GM12891 (cell line): ENCODE measurements around the gene SIK2.

Source experiments
- DNase-seq: peaks from one replicate; pipeline ENCODE4 v3.0.0; 2011; ENCODE audit warnings: low spot score; ENCODE audit not compliant: insufficient read length
- FAIRE-seq: peaks from 2 replicates; lab custom pipeline; 2011; peaks lifted over from hg19 to GRCh38; lab: Jason Lieb, UNC
- PAX5 ChIP-seq: IDR thresholded peaks from 2 replicates; pipeline ENCODE4 v1.6.1; 2011; ENCODE audit warnings: low read length, moderate library complexity, mild to moderate bottlenecking; ENCODE audit not compliant: insufficient read depth, severe bottlenecking
- POLR2A ChIP-seq: IDR thresholded peaks from 2 replicates; pipeline ENCODE4 v1.6.1; 2011; ENCODE audit warnings: low read depth, low read length, control low read depth
- POLR2AphosphoS5 ChIP-seq: IDR thresholded peaks from 2 replicates; pipeline ENCODE4 v1.6.1; 2011; ENCODE audit warnings: low read depth, low read length, control low read depth
- POU2F2 ChIP-seq: IDR thresholded peaks from 2 replicates; pipeline ENCODE4 v1.6.1; 2011; ENCODE audit warnings: low read depth, mild to moderate bottlenecking, control low read depth, low read length, moderate library complexity
- SPI1 ChIP-seq: IDR thresholded peaks from 2 replicates; pipeline ENCODE4 v1.6.1; 2011; ENCODE audit warnings: low read depth, low read length, control low read depth
- TAF1 ChIP-seq: IDR thresholded peaks from 2 replicates; pipeline ENCODE4 v1.6.1; 2011; ENCODE audit warnings: low read depth, low read length, control low read depth

Gene SIK2

DNA sequence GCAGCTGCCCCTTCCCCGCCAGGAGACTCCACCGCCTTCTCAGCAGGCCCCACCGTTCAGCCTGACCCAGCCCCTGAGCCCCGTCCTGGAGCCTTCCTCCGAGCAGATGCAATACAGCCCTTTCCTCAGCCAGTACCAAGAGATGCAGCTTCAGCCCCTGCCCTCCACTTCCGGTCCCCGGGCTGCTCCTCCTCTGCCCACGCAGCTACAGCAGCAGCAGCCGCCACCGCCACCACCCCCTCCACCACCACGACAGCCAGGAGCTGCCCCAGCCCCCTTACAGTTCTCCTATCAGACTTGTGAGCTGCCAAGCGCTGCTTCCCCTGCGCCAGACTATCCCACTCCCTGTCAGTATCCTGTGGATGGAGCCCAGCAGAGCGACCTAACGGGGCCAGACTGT lies 121.3 kb downstream of the SIK2 start:
- TF ChIP-seq SPI1 (no peak), PAX5 (no peak), POLR2AphosphoS5 (no peak), POU2F2 (no peak), POLR2A (no peak), TAF1 (no peak)
- no peak for FAIRE-seq
- no peak for DNase-seq

DNA sequence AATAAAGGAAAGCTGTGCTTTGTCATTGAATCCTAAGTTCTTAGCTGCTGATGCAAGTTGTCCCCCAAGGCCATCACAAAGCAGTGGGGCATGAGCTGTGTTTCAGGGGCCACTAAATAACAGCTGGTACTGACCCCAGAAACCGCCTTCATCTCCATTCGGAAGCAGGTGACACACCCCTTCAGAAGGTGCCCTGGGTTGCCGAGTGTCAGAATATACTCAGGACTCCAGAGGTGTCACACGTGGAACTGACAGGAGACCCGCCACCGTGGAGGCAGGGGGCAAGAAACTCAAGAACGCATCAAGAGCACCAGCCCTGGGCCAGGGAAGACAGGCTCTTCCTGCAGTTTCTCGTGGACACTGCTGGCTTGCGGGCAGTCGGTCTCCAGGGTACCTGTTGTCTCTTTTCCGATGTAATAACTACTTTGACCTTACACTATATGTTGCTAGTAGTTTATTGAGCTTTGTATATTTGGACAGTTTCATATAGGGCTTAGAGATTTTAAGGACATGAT lies 122.4 kb downstream of the SIK2 start:
- no peak for FAIRE-seq
- no peak for DNase-seq
- TF ChIP-seq PAX5 = no peak

DNA sequence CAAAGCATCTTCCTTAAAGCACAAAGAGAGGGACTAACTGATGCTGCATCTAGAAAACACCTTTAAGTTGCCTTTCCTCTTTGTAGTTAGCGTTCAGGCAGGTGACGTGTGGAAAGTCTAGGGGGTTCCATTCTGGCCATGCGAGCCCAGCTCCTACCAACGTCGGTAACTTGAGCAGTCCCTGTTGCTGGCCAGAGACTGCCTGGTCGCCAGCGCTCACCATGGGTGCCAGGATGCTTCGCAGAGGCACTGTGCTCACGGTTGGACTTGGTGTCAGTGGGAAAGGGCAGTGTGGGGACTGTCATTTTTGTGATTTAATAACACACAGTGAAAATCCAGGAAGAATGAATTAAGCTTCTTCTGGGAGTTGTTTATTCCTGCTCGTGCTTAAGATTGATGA lies 123.4 kb downstream of the SIK2 start:
- FAIRE-seq = no peak
- TF ChIP-seq POLR2AphosphoS5 (no peak), SPI1 (no peak), POU2F2 (no peak), PAX5 (no peak), TAF1 (no peak), POLR2A (no peak)
- DNase-seq = no peak

DNA sequence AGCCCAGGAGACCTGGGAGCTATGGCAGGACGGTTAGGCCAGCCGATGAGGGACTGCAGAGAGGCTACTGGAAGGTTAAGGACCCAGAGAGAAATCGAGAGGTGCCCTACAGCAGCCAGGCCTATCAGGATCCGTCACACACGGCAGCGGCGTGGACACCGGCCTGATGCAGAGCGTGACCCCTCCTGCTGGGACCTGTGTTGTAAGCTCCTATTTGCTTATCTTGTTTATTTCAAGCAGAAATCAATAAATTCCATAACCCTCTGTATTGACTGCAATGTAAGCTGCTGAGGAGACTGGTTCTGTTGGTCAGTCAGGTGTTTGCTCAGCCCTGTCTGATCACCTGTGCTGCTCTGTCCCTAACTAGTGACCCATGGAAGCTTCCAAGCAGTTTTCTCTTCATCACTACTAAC lies 124.1 kb downstream of the SIK2 start:
- no peak for TF ChIP-seq POLR2AphosphoS5
- no peak for TF ChIP-seq POLR2A
- no peak for TF ChIP-seq SPI1
- no peak for TF ChIP-seq PAX5
- TF ChIP-seq TAF1 = no peak
- no peak for TF ChIP-seq POU2F2
- DNase-seq = no peak
- no peak for FAIRE-seq

DNA sequence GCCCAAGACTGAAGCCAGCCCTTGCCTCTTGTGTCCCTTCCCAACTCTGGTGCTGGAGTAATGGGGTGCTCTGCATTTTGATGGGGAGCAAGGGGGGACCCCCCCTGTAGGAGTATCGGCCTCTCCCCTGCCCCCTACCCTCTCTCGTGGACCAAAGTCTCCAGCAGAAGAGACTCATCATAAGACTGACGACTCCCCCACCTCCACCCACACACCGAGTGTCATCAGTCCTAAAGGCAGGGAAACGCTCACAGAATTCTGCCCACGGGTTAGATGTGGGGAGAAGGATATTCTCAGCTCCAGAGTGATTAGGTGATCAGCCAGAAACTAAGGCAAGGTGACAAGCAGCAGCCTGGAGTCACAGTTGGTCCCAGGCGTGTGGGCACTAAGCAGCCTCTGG lies 125.2 kb downstream of the SIK2 start:
- DNase-seq = no peak
- FAIRE-seq = no peak
- TF ChIP-seq POLR2AphosphoS5 (no peak), TAF1 (no peak), POLR2A (no peak), SPI1 (no peak), PAX5 (no peak), POU2F2 (no peak)

DNA sequence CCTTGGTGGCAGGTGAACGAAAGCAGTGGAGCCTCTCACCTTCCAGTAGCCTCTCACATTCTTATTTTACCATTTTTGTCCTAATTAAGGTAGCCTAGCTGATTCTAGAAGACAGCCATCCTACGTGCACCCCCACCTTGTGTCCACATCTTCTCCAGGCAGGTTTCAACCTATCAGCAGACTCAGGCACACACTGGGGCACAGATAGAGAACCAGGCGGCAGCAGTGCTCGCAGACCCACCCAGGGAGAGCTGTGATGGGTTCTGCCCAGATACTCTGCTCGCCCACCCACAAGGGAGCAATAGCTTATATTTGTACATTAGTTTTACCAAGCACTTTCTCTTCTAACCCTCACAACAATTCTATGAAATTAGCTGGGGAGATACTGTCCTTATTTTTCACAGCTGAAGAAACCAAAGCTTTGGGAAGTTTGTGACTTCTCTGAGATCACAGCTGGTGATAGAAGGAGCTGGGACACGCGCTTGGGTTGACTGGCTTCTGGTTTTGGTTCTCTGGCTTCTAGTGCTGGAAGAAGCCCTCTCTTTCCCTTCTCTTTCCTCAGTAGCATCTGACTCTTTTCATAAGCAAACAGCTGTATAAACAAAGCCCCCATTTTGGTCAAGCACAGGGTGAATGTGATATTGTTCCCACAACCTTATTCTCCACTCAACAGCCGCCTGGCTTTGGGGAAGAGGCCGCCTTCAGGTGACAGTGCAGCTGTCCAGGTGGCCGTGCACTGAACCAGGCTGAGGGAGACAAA lies 127.0 kb downstream of the SIK2 start:
- FAIRE-seq (no peak), DNase-seq (no peak)
- no peak for TF ChIP-seq SPI1
- no peak for TF ChIP-seq PAX5
- no peak for TF ChIP-seq POLR2AphosphoS5
- no peak for TF ChIP-seq POU2F2
- TF ChIP-seq TAF1 = no peak

DNA sequence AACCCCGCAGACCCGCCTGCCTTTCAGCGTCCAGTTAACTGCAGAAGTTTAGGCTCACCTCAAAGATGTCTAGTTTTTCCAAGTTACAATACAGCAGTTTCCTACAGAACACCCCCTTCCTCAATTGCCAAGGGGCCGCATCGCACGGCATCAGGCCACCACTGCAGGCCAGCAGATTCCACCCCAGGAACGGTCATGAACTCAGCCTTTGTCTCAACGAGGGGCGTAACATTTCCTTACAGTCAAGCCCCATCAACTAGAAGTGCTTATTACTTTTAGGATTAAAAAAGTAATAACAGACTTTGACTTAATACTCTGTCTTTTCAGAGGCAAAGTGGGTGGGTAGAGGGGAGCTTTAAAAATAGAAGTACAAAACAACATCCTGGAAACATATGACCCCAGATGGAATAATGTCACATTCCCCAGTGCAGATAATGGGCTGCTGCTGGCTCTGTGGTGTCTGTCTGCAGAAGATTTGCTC lies 127.6 kb downstream of the SIK2 start:
- TF ChIP-seq POU2F2 (no peak), POLR2A (no peak), SPI1 (no peak), POLR2AphosphoS5 (no peak), PAX5 (no peak), TAF1 (no peak)
- no peak for FAIRE-seq
- no peak for DNase-seq

DNA sequence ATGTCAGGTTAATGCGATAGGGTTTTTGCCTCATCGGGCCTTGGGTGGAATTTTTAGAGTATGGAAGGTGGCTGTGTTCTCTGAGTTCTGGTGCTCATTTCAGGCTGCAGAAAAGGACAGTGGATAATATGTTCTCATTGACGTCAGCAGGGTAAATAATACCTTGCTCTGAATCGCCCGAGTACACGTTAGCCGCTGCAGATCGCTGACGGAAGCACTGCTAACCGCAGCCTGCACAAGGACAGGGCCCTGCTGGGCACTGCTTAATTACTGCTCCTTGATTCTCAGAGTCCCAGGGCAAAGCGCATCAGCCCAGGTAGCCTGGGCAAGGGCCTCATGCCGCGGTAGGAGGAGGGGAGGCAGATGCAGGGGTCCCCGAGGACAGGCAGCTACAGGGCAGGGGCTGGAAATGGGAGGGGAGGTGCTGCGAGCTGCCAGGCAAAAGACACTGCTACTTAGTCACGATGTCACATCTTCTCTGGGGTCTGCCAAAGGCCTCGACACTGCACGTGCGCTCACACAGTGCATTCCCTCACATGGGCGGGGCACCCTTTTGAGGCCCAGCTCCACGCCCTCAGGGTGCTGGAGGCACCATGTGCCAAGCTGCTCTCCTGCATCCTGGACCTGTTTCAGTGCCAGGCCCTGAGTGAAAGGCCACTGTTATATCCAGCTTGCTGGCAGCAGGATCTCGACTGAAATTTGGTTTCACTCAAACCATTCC lies 128.8 kb downstream of the SIK2 start:
- TF ChIP-seq PAX5 (no peak), POU2F2 (no peak), POLR2A (no peak), POLR2AphosphoS5 (no peak), TAF1 (no peak), SPI1 (no peak)
- FAIRE-seq (no peak), DNase-seq (no peak)

DNA sequence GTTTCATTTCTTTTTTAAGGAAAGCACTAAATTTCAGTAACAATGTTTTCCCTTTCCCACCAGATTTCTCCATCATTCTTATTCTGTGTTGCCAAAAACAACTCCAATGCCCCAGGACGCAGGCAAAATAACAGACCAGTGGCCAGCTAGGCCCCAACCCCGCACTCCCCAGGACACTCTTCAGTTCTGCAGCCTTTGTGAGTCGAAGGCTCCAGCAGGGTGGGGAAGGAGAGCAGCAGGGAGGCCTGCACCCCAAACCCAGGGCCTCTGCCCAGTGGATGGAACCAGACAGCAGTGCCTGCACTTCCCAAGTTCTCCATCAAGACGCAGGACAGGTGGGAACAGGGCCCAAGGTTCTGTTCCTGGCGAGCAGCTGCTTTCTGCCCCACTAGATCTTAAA lies 129.6 kb downstream of the SIK2 start:
- FAIRE-seq = no peak
- DNase-seq = no peak
- TF ChIP-seq PAX5 (no peak), TAF1 (no peak), POLR2AphosphoS5 (no peak), POLR2A (no peak), SPI1 (no peak), POU2F2 (no peak)
